Nephron progenitor cell (in vitro differentiated cells): ENCODE data around the gene TUBB.

Source experiments
- DNase-seq: peaks from one replicate; pipeline ENCODE4 v3.0.0; 2021
- H3K27ac Mint-ChIP-seq: 2 replicates; pipeline ENCODE4 v1.8.0; 2021; ENCODE audit warnings: mild to moderate bottlenecking, moderate library complexity, mixed read lengths
- H3K27me3 Mint-ChIP-seq: 2 replicates; pipeline ENCODE4 v1.8.0; 2021; ENCODE audit warnings: mild to moderate bottlenecking, low read depth, mixed read lengths; ENCODE audit not compliant: poor library complexity
- H3K36me3 Mint-ChIP-seq: 2 replicates; pipeline ENCODE4 v1.8.0; 2021; ENCODE audit warnings: low read depth, mixed read lengths
- H3K4me1 Mint-ChIP-seq: 2 replicates; pipeline ENCODE4 v1.8.0; 2021; ENCODE audit warnings: mixed read lengths
- H3K4me3 Mint-ChIP-seq: 2 replicates; pipeline ENCODE4 v1.8.0; 2021; ENCODE audit warnings: mild to moderate bottlenecking, moderate library complexity, mixed read lengths
- H3K9me3 Mint-ChIP-seq: 2 replicates; pipeline ENCODE4 v1.8.0; 2021; ENCODE audit warnings: mild to moderate bottlenecking, moderate library complexity, mixed read lengths
- TF ChIP-seq, protein P1 (sequence below): fragments of 200-600 bp; sonication (generic); IDR thresholded peaks from 2 replicates; pipeline ENCODE4 v1.5.0; 2021; ENCODE audit warnings: antibody characterized with exemption

TUBB gene

DNA sequence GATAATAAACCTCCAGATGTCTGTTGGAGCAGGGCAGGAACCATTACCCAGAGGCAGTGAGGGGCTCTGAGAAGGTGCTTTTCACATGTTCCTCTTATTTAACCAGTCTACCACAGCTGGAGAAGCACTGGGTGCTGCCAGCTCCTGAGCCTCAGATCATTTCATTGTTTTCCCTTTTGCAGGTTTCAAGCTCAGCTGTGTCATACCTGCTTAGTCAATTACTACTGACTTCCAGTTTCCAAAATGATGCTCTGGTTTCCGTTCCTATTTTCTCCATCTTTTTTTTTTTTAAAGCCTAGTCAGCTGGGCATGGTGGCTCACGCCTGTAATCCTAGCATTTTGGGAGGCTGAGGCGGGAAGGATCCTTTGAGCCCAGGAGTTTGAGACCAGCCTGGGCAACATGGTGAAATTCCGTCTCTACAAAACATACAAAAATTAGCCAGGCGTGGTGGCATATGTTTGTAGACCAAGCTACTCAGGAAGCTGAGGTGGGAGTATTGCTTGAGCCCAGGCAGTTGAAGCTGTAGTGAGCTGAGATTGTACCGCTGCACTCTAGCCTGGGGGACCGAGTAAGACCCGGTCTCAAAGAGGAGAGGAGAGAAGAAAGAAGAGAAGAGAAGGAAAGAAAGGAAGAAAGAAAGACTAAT is 15.6 kb downstream of the TUBB start:
- TF ChIP-seq, protein P1, sequence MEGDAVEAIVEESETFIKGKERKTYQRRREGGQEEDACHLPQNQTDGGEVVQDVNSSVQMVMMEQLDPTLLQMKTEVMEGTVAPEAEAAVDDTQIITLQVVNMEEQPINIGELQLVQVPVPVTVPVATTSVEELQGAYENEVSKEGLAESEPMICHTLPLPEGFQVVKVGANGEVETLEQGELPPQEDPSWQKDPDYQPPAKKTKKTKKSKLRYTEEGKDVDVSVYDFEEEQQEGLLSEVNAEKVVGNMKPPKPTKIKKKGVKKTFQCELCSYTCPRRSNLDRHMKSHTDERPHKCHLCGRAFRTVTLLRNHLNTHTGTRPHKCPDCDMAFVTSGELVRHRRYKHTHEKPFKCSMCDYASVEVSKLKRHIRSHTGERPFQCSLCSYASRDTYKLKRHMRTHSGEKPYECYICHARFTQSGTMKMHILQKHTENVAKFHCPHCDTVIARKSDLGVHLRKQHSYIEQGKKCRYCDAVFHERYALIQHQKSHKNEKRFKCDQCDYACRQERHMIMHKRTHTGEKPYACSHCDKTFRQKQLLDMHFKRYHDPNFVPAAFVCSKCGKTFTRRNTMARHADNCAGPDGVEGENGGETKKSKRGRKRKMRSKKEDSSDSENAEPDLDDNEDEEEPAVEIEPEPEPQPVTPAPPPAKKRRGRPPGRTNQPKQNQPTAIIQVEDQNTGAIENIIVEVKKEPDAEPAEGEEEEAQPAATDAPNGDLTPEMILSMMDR, result no peak
- H3K27ac Mint-ChIP-seq, result peak overlapping the region; percentile 57
- no peak overlapping the region for H3K4me3 Mint-ChIP-seq
- H3K4me1 Mint-ChIP-seq, result peaks cover 25% of the 10 kb centered on the region
- H3K9me3 Mint-ChIP-seq, result no peaks in the 10 kb centered on the region
- DNase-seq, result no peak
- H3K36me3 Mint-ChIP-seq, result peaks cover 68% of the 10 kb centered on the region
- peaks cover 3% of the 10 kb centered on the region for H3K27me3 Mint-ChIP-seq

DNA sequence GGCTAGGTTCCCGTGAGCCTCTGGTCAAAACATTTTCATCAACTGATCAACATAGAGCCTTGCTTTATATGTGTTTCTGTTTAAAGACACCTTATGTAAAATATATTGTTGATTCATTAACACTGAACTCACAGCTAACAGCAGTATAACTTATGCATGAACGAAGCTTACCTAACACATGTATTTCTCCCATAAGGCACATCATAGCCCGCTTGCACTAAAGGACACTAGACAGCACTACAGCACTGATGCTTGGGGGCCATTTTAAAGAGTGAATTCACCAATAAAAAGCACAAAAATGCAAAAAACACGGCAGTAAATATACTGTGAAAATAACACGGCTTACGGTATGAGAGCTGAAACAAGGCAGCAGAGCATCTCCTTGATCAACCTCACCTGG is 18.4 kb downstream of the TUBB start:
- Mint-ChIP-seq H3K36me3 (peaks cover 66% of the 10 kb centered on the region), H3K9me3 (no peaks in the 10 kb centered on the region), H3K4me3 (no peak overlapping the region), H3K27ac (no peak overlapping the region), H3K4me1 (peaks cover 42% of the 10 kb centered on the region), H3K27me3 (peaks cover 3% of the 10 kb centered on the region)
- TF ChIP-seq, protein P1, result no peak
- DNase-seq, result no peak

DNA sequence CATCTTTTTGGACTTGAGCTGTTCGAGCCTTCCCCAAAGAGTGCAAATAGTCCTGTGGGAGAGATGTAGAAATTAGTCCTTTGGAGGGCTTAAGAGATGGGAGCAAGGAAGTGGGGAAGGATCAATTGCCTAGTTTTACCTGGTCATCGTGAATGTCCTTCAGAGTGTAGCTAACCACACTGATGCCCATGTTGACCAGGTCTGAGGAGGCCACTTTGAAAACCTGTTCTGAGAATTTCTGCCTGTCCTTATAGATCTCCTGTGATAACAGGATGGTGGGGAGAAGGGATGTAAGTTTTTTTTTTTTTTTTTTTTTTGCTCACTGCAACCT is 20.4 kb downstream of the TUBB start:
- DNase-seq, result no peak
- TF ChIP-seq, protein P1, result no peak
- peak overlapping the region; percentile 68 for H3K4me3 Mint-ChIP-seq
- peaks cover 3% of the 10 kb centered on the region for H3K27me3 Mint-ChIP-seq
- H3K9me3 Mint-ChIP-seq, result no peaks in the 10 kb centered on the region
- H3K27ac Mint-ChIP-seq, result peak overlapping the region; percentile 48
- peaks cover 55% of the 10 kb centered on the region for H3K36me3 Mint-ChIP-seq
- H3K4me1 Mint-ChIP-seq, result peaks cover 60% of the 10 kb centered on the region

DNA sequence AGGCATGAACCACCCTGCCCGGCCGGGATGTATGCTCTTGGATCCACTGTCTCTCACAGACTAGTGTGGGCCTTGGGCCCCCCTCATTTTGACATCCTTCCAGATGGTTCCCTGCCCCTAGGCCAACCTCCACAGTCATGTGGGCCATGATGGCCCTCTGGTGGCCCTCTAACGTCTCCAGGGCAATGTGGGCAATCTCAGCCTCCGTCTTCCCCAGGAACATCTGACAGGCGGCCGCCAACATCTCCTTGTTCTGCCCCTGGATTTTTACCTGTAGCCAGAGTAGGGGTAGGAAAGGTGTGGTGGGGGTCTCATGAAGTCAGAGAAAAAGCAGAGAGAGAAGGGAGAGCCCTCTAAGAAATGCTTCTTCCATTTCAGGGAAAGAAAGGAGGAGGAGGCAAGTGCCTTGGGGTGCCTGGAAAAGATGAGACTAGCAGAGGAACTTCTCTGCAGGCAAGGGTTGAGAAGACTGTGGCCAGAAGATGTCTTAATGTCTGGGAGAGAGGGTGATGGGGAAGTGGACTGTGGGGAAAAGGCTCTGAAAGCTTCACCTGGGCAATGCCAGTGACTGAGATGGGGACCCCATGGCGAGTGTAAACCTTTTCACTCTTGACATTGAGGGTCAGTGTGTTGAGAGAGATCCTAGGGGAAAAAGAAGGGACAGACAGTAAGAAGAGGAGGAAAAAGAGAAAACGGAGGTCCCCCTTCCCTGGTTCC is 21.1 kb downstream of the TUBB start:
- no peaks in the 10 kb centered on the region for H3K9me3 Mint-ChIP-seq
- no peak for DNase-seq
- peak overlapping the region; percentile 98 for H3K27ac Mint-ChIP-seq
- peaks cover 60% of the 10 kb centered on the region for H3K4me1 Mint-ChIP-seq
- peaks cover 48% of the 10 kb centered on the region for H3K36me3 Mint-ChIP-seq
- H3K4me3 Mint-ChIP-seq, result peak overlapping the region; percentile 97
- TF ChIP-seq, protein P1, result no peak
- peaks cover 3% of the 10 kb centered on the region for H3K27me3 Mint-ChIP-seq

DNA sequence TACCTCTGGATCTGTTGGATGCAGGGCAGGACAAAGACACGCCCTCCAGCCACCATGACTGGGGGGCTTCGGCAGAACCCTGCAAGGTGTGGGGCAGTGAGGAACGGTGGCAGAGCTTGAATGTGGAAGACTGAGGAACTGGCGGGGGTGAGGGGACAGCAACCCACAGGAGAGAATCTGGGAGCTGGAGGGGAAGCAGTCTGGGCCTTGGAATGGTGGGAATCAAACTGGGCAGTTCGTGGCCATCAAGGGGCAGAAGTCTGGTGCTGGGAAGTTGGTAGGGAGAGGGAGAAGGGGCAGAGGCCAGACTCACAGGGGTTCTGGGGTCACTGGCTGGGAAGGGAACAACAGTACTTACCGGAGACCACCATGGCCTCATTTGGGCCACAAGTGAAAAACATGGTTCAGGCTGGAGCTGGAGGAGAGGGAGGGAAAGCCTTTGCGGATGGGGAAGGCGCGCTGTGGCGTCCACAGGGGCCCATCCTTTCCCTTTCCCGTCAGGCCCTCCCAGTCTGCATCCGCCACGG is 21.7 kb downstream of the TUBB start:
- Mint-ChIP-seq H3K4me1 (peaks cover 59% of the 10 kb centered on the region), H3K36me3 (peaks cover 43% of the 10 kb centered on the region), H3K27me3 (peaks cover 3% of the 10 kb centered on the region), H3K9me3 (no peaks in the 10 kb centered on the region), H3K27ac (peak overlapping the region; percentile 98), H3K4me3 (peak overlapping the region; percentile 97)
- TF ChIP-seq, protein P1, result no peak
- no peak for DNase-seq
